Activated gamma-delta T cell (primary cell): ENCODE data around the gene SH3RF3.

Experiments used
- DNase-seq: peaks from one replicate; lab custom pipeline; 2025; lab: John Stamatoyannopoulos, UW

Gene SH3RF3

GRCh38 chr2:109377976-109378375 is 249.0 kb downstream of the SH3RF3 start:
- DNase-seq = no peak

DNA sequence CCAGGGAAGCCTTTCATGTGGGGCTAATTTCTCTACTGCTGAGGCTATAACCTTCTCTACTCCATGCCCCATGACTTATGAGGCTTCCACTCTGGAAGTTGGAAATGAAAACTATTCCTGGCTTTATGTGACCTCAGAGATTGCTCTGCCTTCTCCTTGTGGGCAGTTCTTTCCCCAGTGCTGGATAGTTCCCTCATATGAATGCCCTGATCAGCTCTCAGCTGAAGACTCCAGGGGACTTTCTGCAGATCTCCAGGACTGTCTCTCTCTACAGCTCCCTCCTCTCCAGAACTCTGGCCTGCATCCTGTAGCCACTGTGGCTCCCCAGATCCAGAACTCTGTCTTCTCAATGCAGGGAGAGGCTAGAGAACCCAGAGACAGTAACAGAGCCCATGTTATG is 249.7 kb downstream of the SH3RF3 start:
- DNase-seq = no peak

- no peak for DNase-seq
Measured at GRCh38 chr2:109379507-109379906, 250.5 kb downstream of the SH3RF3 start.

DNA sequence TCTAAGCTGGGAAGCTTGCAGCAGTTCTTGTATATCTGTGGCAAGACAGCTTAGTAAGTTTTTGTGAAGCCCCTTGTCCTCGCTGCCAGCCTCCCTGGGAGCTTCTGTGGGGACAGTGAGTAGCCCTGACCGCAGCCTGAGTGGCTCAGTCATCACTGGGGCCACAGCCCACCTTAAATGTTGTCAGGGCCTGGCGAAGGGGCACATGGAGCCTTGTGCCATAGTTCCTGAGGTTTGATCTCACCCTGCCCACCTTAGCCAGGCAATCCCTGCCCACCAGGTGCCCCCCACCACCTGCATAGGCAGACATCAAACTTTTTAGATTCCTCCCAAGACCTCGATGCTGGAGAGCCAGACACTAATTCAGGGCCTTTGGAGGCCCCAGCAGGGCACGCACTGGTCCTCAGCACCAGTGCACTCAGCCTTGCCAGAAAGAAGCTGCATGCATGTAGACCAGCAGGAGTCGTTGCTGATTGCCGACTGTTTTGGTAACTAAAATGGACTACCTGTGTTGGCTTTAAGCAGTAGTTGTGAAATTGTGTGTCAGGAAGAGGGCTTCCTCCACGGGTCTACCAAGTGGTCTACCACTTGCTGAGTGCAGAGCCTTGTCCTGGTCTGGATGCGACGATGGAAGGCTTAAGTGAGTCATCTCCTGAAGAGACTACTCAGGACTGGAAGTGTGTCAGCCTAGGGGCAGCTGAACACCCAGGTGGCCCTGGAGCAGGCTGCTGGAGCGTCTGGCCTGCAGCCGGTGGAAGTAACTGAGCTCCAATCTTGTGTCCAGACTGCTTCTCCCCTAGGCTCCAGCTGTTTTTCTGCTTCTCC is 251.7 kb downstream of the SH3RF3 start:
- no peak for DNase-seq

DNA sequence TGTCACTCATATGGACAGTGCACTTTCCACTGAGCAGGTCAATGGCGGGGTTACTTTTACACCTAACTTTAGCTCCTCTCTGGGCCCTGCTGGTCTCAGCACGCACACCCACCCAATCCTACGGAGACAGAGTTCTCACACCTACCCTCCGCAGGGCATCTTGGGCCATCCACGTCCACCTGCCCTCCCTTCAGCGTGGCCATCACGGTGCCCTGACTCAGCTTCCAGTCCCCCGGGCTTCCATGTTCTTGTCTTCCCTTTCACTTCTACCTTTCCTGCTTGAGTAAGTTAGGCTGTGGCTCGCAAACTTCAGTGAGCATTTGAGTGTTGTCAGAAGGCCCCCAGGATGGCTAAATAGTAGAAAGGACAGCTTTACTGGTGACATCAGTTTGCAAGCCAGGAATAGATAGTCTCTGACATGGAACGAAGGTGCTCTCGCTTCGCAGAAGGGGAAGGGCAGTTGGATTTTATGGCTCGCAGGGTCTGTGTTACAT is 252.4 kb downstream of the SH3RF3 start:
- no peak for DNase-seq

DNA sequence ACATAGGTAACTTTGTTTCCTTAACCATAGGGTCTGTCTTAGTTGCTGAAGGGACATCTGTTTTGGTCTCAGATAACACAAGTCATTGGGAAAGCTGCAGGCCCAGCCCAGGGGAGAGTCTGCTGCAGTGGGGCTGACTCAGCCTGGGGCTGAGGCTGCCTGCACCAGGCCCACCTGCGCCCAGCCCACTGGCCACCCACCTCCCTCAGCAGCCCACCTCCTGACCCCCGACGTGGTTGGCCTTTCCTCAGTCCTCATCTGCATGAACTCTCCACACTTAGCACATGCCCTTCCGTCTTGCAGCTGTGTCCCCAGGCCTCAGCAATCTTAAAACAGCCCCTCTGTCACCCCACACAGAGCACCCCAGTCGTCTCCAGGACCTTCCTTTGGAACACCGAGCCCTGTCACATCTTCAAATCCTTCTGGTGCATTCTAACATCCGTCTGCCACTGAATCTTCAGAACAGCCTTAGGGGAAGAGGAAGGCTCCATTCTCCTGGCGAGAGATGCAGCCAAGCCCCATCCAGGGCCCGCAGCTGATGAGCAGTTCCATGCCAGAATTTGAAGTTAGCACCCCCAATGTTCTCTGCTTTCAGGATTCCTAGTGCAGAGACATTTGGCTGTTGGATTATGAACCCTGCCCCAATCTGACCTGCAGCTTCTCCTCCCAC is 253.4 kb downstream of the SH3RF3 start:
- no peak for DNase-seq

GRCh38 chr2:109382951-109383350 is 253.9 kb downstream of the SH3RF3 start:
- no peak for DNase-seq

- DNase-seq = no peak
Measured at GRCh38 chr2:109383505-109384307, 254.7 kb downstream of the SH3RF3 start.

DNA sequence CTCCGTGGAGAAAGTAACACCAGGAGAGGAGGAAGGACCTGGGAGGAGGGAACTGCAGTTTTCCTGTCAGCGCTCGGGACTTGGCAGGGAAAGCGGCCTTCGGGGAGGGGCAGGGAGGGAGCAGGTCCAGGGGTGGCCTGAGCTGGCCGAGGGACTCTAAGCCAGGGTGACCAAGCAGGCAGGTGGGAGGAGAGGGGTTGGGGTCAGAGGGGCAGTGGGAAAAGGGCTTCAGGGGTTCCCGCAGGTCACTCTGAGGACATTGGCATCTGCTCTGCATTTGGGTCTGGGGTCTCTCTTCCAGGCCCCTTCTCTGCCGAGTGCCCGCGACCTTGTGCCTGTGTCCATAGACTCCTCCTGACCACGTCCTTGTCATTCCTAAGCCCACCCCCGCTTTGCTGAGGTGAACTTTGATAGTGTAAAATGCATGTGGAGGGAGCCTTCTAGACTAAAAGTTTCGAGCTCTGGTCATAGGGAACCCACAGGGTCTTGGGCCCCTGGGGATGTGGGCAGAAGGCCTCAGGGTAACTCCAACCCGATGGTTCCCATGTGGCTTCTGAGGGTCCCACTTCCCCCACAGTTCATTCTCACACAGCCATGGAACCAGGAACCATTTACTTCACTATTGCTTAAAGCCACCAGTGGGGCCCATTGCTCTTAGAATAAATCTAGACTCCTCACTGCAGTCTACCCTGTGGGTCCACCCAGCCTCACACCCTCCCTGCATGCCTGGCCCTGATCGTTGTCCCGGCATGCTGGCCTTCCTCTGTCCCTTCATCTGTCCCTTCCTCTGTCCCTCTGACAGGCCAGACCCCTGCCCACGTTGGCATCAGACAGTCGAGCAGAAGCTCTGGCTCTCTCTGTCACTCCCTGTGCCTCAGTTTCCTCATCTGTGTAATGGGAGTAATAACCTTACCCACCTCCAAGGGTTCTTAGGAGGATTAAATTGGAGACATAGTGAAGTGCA is 255.6 kb downstream of the SH3RF3 start:
- DNase-seq = no peak

GRCh38 chr2:109385506-109385905 is 256.5 kb downstream of the SH3RF3 start:
- no peak for DNase-seq

DNA sequence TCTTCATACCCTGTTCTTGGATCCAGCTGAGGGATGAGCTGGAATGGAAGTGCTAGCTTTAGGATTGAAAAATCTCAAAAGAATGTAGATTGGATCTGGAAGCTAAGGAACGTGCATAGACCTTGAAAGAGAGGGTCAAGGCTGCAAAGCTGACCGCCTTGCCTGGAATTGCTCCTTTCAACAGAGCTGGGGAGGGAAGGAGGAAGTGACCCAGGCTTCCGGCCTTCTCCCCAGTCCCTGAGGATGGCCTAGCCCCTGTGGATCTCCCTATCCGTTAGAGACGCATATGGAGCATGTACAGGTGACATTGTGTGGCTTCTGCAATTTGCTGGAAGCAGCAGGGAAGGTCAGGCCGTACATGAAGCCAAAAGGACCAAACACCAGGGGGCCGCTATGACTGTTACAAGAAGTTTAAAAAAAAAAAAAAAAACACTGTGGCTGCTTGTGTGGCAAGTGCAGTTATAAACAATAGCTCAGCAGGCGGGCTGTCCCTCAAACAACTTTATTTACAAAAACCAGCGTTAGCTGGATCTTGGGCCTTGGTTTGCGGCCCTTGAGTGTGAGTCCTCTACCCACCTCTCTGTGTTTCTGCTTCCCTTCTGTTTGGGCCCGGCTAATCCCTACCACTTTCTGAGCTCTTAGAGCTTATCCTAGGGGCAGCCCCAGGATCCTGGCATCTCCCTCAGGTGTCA is 257.1 kb downstream of the SH3RF3 start:
- no peak for DNase-seq

GRCh38 chr2:109387221-109387735 is 258.3 kb downstream of the SH3RF3 start:
- no peak for DNase-seq

- DNase-seq = no peak
Measured at GRCh38 chr2:109387778-109388469, 258.9 kb downstream of the SH3RF3 start.

- DNase-seq = no peak
Measured at GRCh38 chr2:109391243-109391642, 262.2 kb downstream of the SH3RF3 start.

GRCh38 chr2:109392140-109392539 is 263.1 kb downstream of the SH3RF3 start:
- no peak for DNase-seq

DNA sequence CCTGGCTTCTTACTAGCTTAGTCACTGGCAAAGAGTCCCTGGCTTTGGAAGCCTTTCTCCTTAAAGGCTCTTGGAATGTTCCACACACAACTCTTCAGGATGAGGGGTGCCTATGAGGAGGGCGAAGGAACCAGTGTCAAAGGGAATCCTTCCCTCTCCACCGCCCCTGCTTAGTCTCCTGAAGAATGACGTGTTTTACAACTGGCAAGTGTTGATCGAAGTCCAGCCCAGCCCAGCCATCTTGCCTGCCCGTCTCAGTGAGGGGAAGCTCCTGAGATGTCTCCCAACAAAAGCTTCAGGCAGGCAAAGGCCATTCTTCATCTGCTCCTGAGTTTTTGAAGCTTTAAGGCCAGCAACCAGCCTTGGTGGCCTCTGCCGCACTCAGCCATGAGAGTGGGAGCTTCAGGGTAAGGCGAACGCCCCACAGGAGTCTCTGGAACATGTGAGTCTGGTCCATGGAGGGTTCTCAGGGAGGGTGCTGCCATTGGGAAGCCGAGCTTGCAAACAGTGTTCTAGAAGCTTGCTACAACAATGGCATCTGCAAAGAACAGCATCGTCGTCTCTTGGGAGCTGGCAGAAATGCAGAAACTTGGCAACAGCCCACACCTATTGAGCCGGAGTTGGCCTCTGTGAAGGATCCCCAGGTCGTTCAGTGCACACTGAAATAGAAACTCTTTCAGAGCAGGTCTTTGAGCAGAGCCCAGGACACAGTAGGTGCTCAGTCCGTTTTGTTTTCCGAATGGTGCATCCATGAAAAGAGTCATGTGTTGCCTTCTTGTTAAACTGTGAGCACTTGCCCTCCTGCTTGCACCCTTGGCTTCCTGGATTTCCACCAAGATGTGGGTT is 264.0 kb downstream of the SH3RF3 start:
- no peak for DNase-seq

DNA sequence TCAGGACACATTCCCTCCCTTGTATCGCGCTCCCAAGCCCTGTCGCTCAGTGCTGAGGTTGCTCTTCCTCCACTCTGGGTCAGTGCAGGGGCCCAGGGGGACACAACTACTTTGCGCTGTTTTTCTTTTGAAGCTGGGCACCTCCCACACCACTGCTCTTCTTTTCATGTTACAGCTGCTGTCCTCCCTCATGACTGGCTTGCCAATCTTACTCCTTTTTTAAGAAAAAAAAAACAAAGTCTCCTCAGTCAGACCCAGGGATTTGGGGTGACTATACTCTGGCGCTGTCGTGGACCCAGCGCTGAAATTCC is 264.6 kb downstream of the SH3RF3 start:
- no peak for DNase-seq

GRCh38 chr2:109395494-109396201 is 266.6 kb downstream of the SH3RF3 start:
- DNase-seq = no peak
